ENCODE data around the gene GRM7.

- TF ChIP-seq CTCF (conservative IDR thresholded peaks at IDR 0.05; ENCODE audit: low read length) (no peak), EZH2phosphoT487 (IDR thresholded peaks at IDR 0.05; ENCODE audit: borderline replicate concordance, low read depth, low read length) (no peak)
Measured at GRCh38 chr3:7158516-7158915, 297.6 kb downstream of the GRM7 start.
